Loucy (cell line): ENCODE data around the gene SMAP1.

Source experiments
- EZH2phosphoT487 ChIP-seq: fragments of 200-600 bp; IDR thresholded peaks from 2 replicates; pipeline ENCODE4 v1.6.1; 2018; ENCODE audit warnings: antibody characterized with exemption, mild to moderate bottlenecking, moderate library complexity, borderline replicate concordance
- TF ChIP-seq, protein P1 (sequence below): fragments of 200-600 bp; sonication (generic); conservative IDR thresholded peaks from 2 replicates; pipeline ENCODE4 v1.5.1; 2014; ENCODE audit warnings: mild to moderate bottlenecking, antibody characterized with exemption, low read length

DNA sequence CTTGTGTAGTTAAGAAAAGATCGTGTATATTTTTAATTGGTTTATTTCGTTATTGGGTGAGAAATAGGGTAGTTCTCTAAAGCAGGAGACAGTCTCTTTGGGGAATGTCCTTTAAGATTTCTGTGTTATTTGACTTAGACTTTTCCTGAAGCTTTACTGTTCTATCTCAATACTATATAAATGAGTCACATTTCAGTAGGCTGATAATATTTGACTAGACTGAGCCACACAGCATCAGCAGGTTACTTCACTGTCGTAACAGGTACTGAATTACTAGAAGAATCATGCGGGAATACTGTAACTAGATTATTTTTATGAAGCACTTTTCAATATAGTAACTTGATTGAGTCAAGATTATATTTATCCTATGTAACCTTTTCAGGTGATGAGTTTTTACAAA lies 1.4 kb downstream of the SMAP1 start:
- TF ChIP-seq, protein P1, sequence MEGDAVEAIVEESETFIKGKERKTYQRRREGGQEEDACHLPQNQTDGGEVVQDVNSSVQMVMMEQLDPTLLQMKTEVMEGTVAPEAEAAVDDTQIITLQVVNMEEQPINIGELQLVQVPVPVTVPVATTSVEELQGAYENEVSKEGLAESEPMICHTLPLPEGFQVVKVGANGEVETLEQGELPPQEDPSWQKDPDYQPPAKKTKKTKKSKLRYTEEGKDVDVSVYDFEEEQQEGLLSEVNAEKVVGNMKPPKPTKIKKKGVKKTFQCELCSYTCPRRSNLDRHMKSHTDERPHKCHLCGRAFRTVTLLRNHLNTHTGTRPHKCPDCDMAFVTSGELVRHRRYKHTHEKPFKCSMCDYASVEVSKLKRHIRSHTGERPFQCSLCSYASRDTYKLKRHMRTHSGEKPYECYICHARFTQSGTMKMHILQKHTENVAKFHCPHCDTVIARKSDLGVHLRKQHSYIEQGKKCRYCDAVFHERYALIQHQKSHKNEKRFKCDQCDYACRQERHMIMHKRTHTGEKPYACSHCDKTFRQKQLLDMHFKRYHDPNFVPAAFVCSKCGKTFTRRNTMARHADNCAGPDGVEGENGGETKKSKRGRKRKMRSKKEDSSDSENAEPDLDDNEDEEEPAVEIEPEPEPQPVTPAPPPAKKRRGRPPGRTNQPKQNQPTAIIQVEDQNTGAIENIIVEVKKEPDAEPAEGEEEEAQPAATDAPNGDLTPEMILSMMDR: no peak
- TF ChIP-seq EZH2phosphoT487: no peak
